GM12878 (cell line): ENCODE results near the gene HOXC5. TPM values are rescaled to one million over a fixed set of nuclear protein-coding genes. Genes with fewer than 3 reads are reported as not detected.

Experiments used
- ATF3 ChIP-seq: IDR thresholded peaks from 2 replicates; pipeline ENCODE4 v1.6.1; 2011; ENCODE audit warnings: low read depth, mild to moderate bottlenecking, low read length, moderate library complexity, borderline replicate concordance; ENCODE audit errors: extremely low read depth
- ATF7 ChIP-seq: fragments of 450-650 bp; IDR thresholded peaks from 2 replicates; pipeline ENCODE4 v1.6.1; 2016; ENCODE audit warnings: low read depth, mild to moderate bottlenecking
- BCLAF1 ChIP-seq: fragments of 450-650 bp; IDR thresholded peaks from 2 replicates; pipeline ENCODE4 v1.6.1; 2017; ENCODE audit warnings: antibody characterized with exemption, mild to moderate bottlenecking, moderate library complexity
- CREB1 ChIP-seq: IDR thresholded peaks from 2 replicates; pipeline ENCODE4 v1.6.1; 2012; ENCODE audit warnings: low read depth, mild to moderate bottlenecking, inconsistent platforms
- FOXK2 ChIP-seq: fragments of 450-650 bp; IDR thresholded peaks from 2 replicates; pipeline ENCODE4 v1.6.1; 2017; ENCODE audit warnings: mild to moderate bottlenecking, moderate library complexity
- HDAC2 ChIP-seq: fragments of 200-600 bp; sonication (generic); IDR thresholded peaks from 2 replicates; pipeline ENCODE4 v1.6.1; 2017
- IRF4 ChIP-seq: IDR thresholded peaks from 2 replicates; pipeline ENCODE4 v1.6.1; 2011; ENCODE audit warnings: low read depth, low read length
- RB1 ChIP-seq: fragments of 450-650 bp; formaldehyde crosslinking; IDR thresholded peaks from 2 replicates; pipeline ENCODE4 v1.6.1; 2017; ENCODE audit warnings: mild to moderate bottlenecking, borderline replicate concordance
- SRF ChIP-seq, 2 experiments: IDR thresholded peaks; 2 replicates each; pipeline ENCODE4 v1.6.1; 2011; ENCODE audit warnings: low read depth in 2 of 2, low read length in 2 of 2, mild to moderate bottlenecking in 1 of 2, moderate library complexity in 1 of 2
- STAT1 ChIP-seq: fragments of 450-650 bp; conservative IDR thresholded peaks from 2 replicates; pipeline ENCODE4 v1.6.1; 2014; ENCODE audit warnings: antibody characterized with exemption, mild to moderate bottlenecking
- WRNIP1 ChIP-seq: IDR thresholded peaks from 2 replicates; pipeline ENCODE4 v1.6.1; 2011; ENCODE audit warnings: low read depth, low read length, improper control_type of control experiment, borderline replicate concordance
- YBX1 ChIP-seq: fragments of 450-650 bp; IDR thresholded peaks from 2 replicates; pipeline ENCODE4 v1.6.1; 2016; ENCODE audit warnings: antibody characterized with exemption
- ZNF384 ChIP-seq: IDR thresholded peaks from 2 replicates; pipeline ENCODE4 v1.6.1; 2012; ENCODE audit warnings: low read depth, mild to moderate bottlenecking, low read length, improper control_type of control experiment, borderline replicate concordance
- polyA plus RNA-seq, 11 experiments: library from polyadenylated mRNA; depleted of rRNA in 4 of 11; unstranded in 6 of 11; stranded (reverse) in 5 of 11; fragments of >200 nt; fragmentation: Nextera tagmentation in 4 of 11; fragmentation: Illumina TruSeq in 1 of 11; extraction: Ambion mirVana in 4 of 11; extraction: Trizol in 1 of 11; gene quantifications; 1 replicate in 1 of 11; 2 replicates in 10 of 11; pipeline versions ENCODE4 v1.2.1 to v1.2.3, GENCODE V29; 2011 to 2016; ENCODE audit warnings: inconsistent platforms in 2 of 11, missing spikeins in 2 of 11, low read depth in 1 of 11
- total RNA-seq, 4 experiments: library from RNA; depleted of rRNA in 3 of 4; stranded (reverse); fragments of >200 nt in 3 of 4; fragmentation: Illumina TruSeq in 1 of 4; extraction: Trizol in 1 of 4; gene quantifications; 2 replicates each; pipeline versions ENCODE4 v1.2.1 to v1.2.3, GENCODE V29; 2013 to 2021
- TF ChIP-seq, protein P1 (sequence below): IDR thresholded peaks from 2 replicates; pipeline ENCODE4 v1.6.1; 2011; ENCODE audit warnings: low read depth, low read length, improper control_type of control experiment, borderline replicate concordance
- TF ChIP-seq, protein P2 (sequence below): fragments of 450-650 bp; IDR thresholded peaks from 2 replicates; pipeline ENCODE4 v1.6.1; 2014; ENCODE audit warnings: mild to moderate bottlenecking
- TF ChIP-seq, protein P3 (sequence below): fragments of 450-650 bp; IDR thresholded peaks from 2 replicates; pipeline ENCODE4 v1.6.1; 2016; ENCODE audit warnings: mild to moderate bottlenecking
- TF ChIP-seq, protein P4 (sequence below): fragments of 450-650 bp; conservative IDR thresholded peaks from 2 replicates; pipeline ENCODE4 v1.6.1; 2017; ENCODE audit warnings: mild to moderate bottlenecking, moderate library complexity

HOXC5 gene
- total and polyA plus RNA-seq, 10 of the 15 experiments (the other 5 are each of a cell fraction or from before 2014, with no cell fraction given): 0.11 TPM; not detected in 9

- TF ChIP-seq ATF7: no peak
- TF ChIP-seq CREB1: no peak
- no peak for TF ChIP-seq ATF3
- TF ChIP-seq, protein P1, sequence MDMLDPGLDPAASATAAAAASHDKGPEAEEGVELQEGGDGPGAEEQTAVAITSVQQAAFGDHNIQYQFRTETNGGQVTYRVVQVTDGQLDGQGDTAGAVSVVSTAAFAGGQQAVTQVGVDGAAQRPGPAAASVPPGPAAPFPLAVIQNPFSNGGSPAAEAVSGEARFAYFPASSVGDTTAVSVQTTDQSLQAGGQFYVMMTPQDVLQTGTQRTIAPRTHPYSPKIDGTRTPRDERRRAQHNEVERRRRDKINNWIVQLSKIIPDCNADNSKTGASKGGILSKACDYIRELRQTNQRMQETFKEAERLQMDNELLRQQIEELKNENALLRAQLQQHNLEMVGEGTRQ: no peak
- TF ChIP-seq FOXK2: no peak
- TF ChIP-seq STAT1: no peak
- TF ChIP-seq, protein P2, sequence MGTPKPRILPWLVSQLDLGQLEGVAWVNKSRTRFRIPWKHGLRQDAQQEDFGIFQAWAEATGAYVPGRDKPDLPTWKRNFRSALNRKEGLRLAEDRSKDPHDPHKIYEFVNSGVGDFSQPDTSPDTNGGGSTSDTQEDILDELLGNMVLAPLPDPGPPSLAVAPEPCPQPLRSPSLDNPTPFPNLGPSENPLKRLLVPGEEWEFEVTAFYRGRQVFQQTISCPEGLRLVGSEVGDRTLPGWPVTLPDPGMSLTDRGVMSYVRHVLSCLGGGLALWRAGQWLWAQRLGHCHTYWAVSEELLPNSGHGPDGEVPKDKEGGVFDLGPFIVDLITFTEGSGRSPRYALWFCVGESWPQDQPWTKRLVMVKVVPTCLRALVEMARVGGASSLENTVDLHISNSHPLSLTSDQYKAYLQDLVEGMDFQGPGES: no peak
- TF ChIP-seq, protein P3, sequence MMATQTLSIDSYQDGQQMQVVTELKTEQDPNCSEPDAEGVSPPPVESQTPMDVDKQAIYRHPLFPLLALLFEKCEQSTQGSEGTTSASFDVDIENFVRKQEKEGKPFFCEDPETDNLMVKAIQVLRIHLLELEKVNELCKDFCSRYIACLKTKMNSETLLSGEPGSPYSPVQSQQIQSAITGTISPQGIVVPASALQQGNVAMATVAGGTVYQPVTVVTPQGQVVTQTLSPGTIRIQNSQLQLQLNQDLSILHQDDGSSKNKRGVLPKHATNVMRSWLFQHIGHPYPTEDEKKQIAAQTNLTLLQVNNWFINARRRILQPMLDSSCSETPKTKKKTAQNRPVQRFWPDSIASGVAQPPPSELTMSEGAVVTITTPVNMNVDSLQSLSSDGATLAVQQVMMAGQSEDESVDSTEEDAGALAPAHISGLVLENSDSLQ: no peak
- no peak for TF ChIP-seq RB1
- TF ChIP-seq, protein P4, sequence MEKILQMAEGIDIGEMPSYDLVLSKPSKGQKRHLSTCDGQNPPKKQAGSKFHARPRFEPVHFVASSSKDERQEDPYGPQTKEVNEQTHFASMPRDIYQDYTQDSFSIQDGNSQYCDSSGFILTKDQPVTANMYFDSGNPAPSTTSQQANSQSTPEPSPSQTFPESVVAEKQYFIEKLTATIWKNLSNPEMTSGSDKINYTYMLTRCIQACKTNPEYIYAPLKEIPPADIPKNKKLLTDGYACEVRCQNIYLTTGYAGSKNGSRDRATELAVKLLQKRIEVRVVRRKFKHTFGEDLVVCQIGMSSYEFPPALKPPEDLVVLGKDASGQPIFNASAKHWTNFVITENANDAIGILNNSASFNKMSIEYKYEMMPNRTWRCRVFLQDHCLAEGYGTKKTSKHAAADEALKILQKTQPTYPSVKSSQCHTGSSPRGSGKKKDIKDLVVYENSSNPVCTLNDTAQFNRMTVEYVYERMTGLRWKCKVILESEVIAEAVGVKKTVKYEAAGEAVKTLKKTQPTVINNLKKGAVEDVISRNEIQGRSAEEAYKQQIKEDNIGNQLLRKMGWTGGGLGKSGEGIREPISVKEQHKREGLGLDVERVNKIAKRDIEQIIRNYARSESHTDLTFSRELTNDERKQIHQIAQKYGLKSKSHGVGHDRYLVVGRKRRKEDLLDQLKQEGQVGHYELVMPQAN: no peak
- no peak for TF ChIP-seq SRF (IDR thresholded peaks at IDR 0.05; ENCODE audit: low read depth in 2 of 2, low read length in 2 of 2)
- TF ChIP-seq YBX1: no peak
- no peak for TF ChIP-seq BCLAF1
- TF ChIP-seq IRF4: no peak
- TF ChIP-seq WRNIP1: no peak
- TF ChIP-seq HDAC2: no peak
- no peak for TF ChIP-seq ZNF384
These were observed 5.4 kb upstream of the HOXC5 start (continued) for GRCh38 chr12:54027442-54027786.
